Endothelial cell of umbilical vein (primary cell): ENCODE data around the gene KLHL25. TPM values are rescaled to one million over a fixed set of nuclear protein-coding genes. Genes with fewer than 3 reads are reported as not detected.

Source experiments
- BruUV-seq: library from RNA; stranded (reverse); fragments of 400-500 nt; replicated peaks from 2 replicates; lab custom pipeline; 2021; lab: Mats Ljungman, UMichigan
- CTCF ChIA-PET: fragments of 300-600, 350-600 bp; sonication (Branson Sonifier 250); formaldehyde crosslinking; loops from one replicate; lab custom pipeline; 2021; ENCODE audit warnings: antibody characterized with exemption, inconsistent platforms; lab: Charles Lee
- POLR2A ChIA-PET: fragments of 300-600, 350-600 bp; sonication (Branson Sonifier 250); formaldehyde crosslinking; loops from one replicate; lab custom pipeline; 2021; ENCODE audit warnings: antibody characterized with exemption, inconsistent platforms; lab: Charles Lee
- DNase-seq: peaks from one replicate; pipeline ENCODE4 v3.0.0-alpha.2; 2011; ENCODE audit warnings: low read depth, low spot score
- FAIRE-seq: peaks from 2 replicates; lab custom pipeline; 2011; peaks lifted over from hg19 to GRCh38; lab: Jason Lieb, UNC
- H2AFZ ChIP-seq: 2 replicates; pipeline ENCODE4 v1.6.0; 2012; ENCODE audit warnings: low read depth, low read length, control low read depth, inconsistent platforms
- H3K27ac ChIP-seq: 2 replicates; pipeline ENCODE4 v1.5.1; 2011; ENCODE audit warnings: low read depth, mild to moderate bottlenecking, control low read depth, low read length, moderate library complexity; ENCODE audit not compliant: insufficient read depth
- H3K27me3 ChIP-seq, 2 experiments: 2 replicates each; pipeline versions ENCODE4 v1.6.0 to v1.6.1; 2011; ENCODE audit warnings: low read length in 2 of 2, mixed read lengths in 1 of 2; ENCODE audit not compliant: control insufficient read depth in 2 of 2, insufficient read depth in 2 of 2
- H3K36me3 ChIP-seq, 2 experiments: 2 replicates in 1 of 2; 3 replicates in 1 of 2; pipeline ENCODE4 v1.5.1; 2011; ENCODE audit warnings: low read length in 2 of 2, mild to moderate bottlenecking in 1 of 2, moderate library complexity in 1 of 2; ENCODE audit not compliant: control insufficient read depth in 2 of 2, insufficient read depth in 2 of 2; ENCODE audit errors: extremely low read depth in 1 of 2
- H3K4me1 ChIP-seq: 3 replicates; pipeline ENCODE4 v1.5.1; 2011; ENCODE audit warnings: mild to moderate bottlenecking, low read length; ENCODE audit not compliant: control insufficient read depth, insufficient read depth; ENCODE audit errors: extremely low read depth
- H3K4me2 ChIP-seq: 2 replicates; pipeline ENCODE4 v1.6.1; 2011; ENCODE audit warnings: low read length, control low read depth, mixed read lengths; ENCODE audit not compliant: insufficient read depth
- H3K4me3 ChIP-seq, 3 experiments: fragments of 200-600 bp in 1 of 3; sonication (generic), shearing (Covaris generic) in 1 of 3; replicated peaks in 1 of 3; 2 replicates each; pipeline ENCODE4 v1.5.1; 2011 to 2016; ENCODE audit warnings: control low read depth in 3 of 3, low read length in 3 of 3, mild to moderate bottlenecking in 2 of 3, inconsistent platforms in 1 of 3, low read depth in 1 of 3, moderate library complexity in 1 of 3; ENCODE audit not compliant: insufficient read depth in 1 of 3
- H3K79me2 ChIP-seq: 2 replicates; pipeline ENCODE4 v1.6.0; 2012; ENCODE audit warnings: low read length, inconsistent platforms; ENCODE audit not compliant: control insufficient read depth, insufficient read depth
- H3K9ac ChIP-seq: replicated peaks from 2 replicates; pipeline ENCODE3; 2011; ENCODE audit warnings: low read length, control low read depth; ENCODE audit not compliant: insufficient read depth; ENCODE audit errors: extremely low read depth
- H3K9me1 ChIP-seq: replicated peaks from 3 replicates; pipeline ENCODE4 v1.6.0; 2011; ENCODE audit warnings: mild to moderate bottlenecking, low read length; ENCODE audit not compliant: control insufficient read depth, insufficient read depth; ENCODE audit errors: extremely low read depth
- H3K9me3 ChIP-seq: replicated peaks from 2 replicates; pipeline ENCODE4 v1.5.1; 2012; ENCODE audit warnings: low read length, inconsistent platforms; ENCODE audit not compliant: control insufficient read depth, insufficient read depth
- H4K20me1 ChIP-seq: replicated peaks from 2 replicates; pipeline ENCODE3; 2011; ENCODE audit warnings: mild to moderate bottlenecking, low read length; ENCODE audit not compliant: control insufficient read depth, insufficient read depth; ENCODE audit errors: extremely low read depth
- CTCF ChIP-seq, 2 donors: IDR thresholded peaks; 1 replicate in 1 of 2; 2 replicates in 1 of 2; pipeline ENCODE4 v1.5.1; 2011; ENCODE audit warnings: low read length in 2 of 2, mild to moderate bottlenecking in 2 of 2, moderate library complexity in 2 of 2, control low read depth in 1 of 2, inconsistent platforms in 1 of 2, low read depth in 1 of 2; ENCODE audit not compliant: insufficient read depth in 1 of 2; ENCODE audit errors: extremely low read depth in 1 of 2
- EZH2 ChIP-seq: IDR thresholded peaks from 2 replicates; pipeline ENCODE4 v1.6.1; 2012; ENCODE audit warnings: borderline replicate concordance, low read depth, mild to moderate bottlenecking, moderate library complexity, low read length, inconsistent platforms; ENCODE audit not compliant: severe bottlenecking
- FOS ChIP-seq: IDR thresholded peaks from 2 replicates; pipeline ENCODE4 v1.6.1; 2011; ENCODE audit warnings: mild to moderate bottlenecking, low read length, moderate library complexity, borderline replicate concordance; ENCODE audit not compliant: insufficient read depth
- GATA2 ChIP-seq: IDR thresholded peaks from 2 replicates; pipeline ENCODE4 v1.7.0; 2011; ENCODE audit warnings: low read depth, mild to moderate bottlenecking, moderate library complexity, mixed read lengths, low read length; ENCODE audit not compliant: insufficient read length, insufficient read depth
- JUN ChIP-seq: IDR thresholded peaks from 2 replicates; pipeline ENCODE4 v1.6.1; 2011; ENCODE audit warnings: borderline replicate concordance, low read depth; ENCODE audit not compliant: insufficient read length, insufficient read depth
- MAX ChIP-seq: IDR thresholded peaks from 2 replicates; pipeline ENCODE4 v1.6.1; 2011; ENCODE audit not compliant: insufficient read depth, insufficient read length
- MYC ChIP-seq: IDR thresholded peaks from one replicate; pipeline ENCODE4 v1.6.1; 2011; ENCODE audit warnings: mild to moderate bottlenecking, low read depth, low read length
- POLR2A ChIP-seq: IDR thresholded peaks from 2 replicates; pipeline ENCODE4 v1.6.1; 2012; ENCODE audit warnings: low read depth, mild to moderate bottlenecking, control low read depth, low read length
- POLR2AphosphoS5 ChIP-seq: IDR thresholded peaks from 2 replicates; pipeline ENCODE4 v1.6.1; 2012; ENCODE audit warnings: low read depth, mild to moderate bottlenecking, control low read depth, low read length, moderate library complexity; ENCODE audit not compliant: insufficient read depth
- dilution Hi-C: fragments of 300-500 bp; cut with MboI; formaldehyde crosslinking; loops from one replicate; pipeline ENCODE4 v1.15.0; 2019; ENCODE audit warnings: low sequenced_read_pairs; ENCODE audit not compliant: extremely low pct_ligation_motif_present
- intact Hi-C: fragments of 100-400 bp; cut with micrococcal nuclease; formaldehyde crosslinking; loops from one replicate; pipeline ENCODE4 v1.10.0; 2022
- polyA plus RNA-seq, 4 experiments: library from polyadenylated mRNA; depleted of rRNA in 3 of 4; stranded (reverse) in 3 of 4; unstranded in 1 of 4; fragments of >200 nt; gene quantifications; 2 replicates each; pipeline versions ENCODE4 v1.2.1 to v1.2.3, GENCODE V29; 2011 to 2012; ENCODE audit warnings: missing spikeins in 1 of 4
- total RNA-seq: library from RNA; stranded (reverse); gene quantifications from 2 replicates; pipeline ENCODE4 v1.2.3, GENCODE V29; 2021

Gene KLHL25
- total and polyA plus RNA-seq, 2 donors (not counting 3 experiments of a cell fraction or from before 2014, with no cell fraction given) = 5.4 to 6.4 TPM

GRCh38 chr15:85771781-85772445 lies 22.8 kb downstream of the KLHL25 start:
- Histone ChIP-seq H3K9ac (no peak overlapping the region), H3K27me3 (no peaks in the 10 kb centered on the region), H3K79me2 (no peaks in the 10 kb centered on the region), H3K27ac (no peak overlapping the region), H3K9me1 (no peaks in the 10 kb centered on the region), H3K4me3 (no peak overlapping the region), H3K4me1 (peaks cover 12% of the 10 kb centered on the region), H4K20me1 (no peaks in the 10 kb centered on the region), H2AFZ (no peak overlapping the region), H3K9me3 (no peaks in the 10 kb centered on the region), H3K36me3 (no peaks in the 10 kb centered on the region), H3K4me2 (no peak overlapping the region)
- ChIA-PET POLR2A (no interaction called here), CTCF (no interaction called here)
- dilution Hi-C loops (no loop called here), intact Hi-C loops (loop anchor here (2.0 kb wide), 1 partner anchor 13 kb away; no protein-coding TSS in a partner anchor)
- DNase-seq (peak; percentile 62), FAIRE-seq (no peak)
- BruUV-seq = no TSS peak
- TF ChIP-seq MAX = no peak
- TF ChIP-seq EZH2 = no peak
- TF ChIP-seq CTCF (IDR thresholded peaks at IDR 0.05; ENCODE audit: extremely low read depth in 1 of 2, insufficient read depth in 1 of 2, low read depth in 1 of 2, low read length in 2 of 2) = no peak
- no peak for TF ChIP-seq POLR2A
- no peak for TF ChIP-seq JUN
- no peak for TF ChIP-seq MYC
- TF ChIP-seq POLR2AphosphoS5 = no peak
- TF ChIP-seq FOS = no peak
- TF ChIP-seq GATA2 = no peak
